HEK293 (cell line): ENCODE results near the gene CFAP65.

Experiments used
- CTCF ChIA-PET: fragments of 350-600 bp; formaldehyde crosslinking; extraction: SDS; loops from one replicate; lab custom pipeline; 2021; ENCODE audit warnings: antibody characterized with exemption; lab: Yijun Ruan, JAX
- POLR2A ChIA-PET: fragments of 300-600 bp; formaldehyde crosslinking; extraction: SDS; loops from one replicate; lab custom pipeline; 2020; ENCODE audit warnings: antibody characterized with exemption, inconsistent platforms; lab: Yijun Ruan, JAX
- H3K27ac ChIP-seq: fragments of 200-500 bp; sonication (Bioruptor generic); 2 replicates; pipeline ENCODE4 v1.5.1; 2014; ENCODE audit warnings: low read depth, low read length, control low read depth, inconsistent platforms; ENCODE audit errors: extremely low read depth
- H3K36me3 ChIP-seq, 2 experiments: fragments of 200-500 bp in 1 of 2; sonication (Bioruptor generic) in 1 of 2; 1 replicate in 1 of 2; 2 replicates in 1 of 2; pipeline ENCODE4 v1.5.1; 2014 to 2017; ENCODE audit warnings: inconsistent platforms in 2 of 2, low read length in 2 of 2; ENCODE audit not compliant: control insufficient read depth in 2 of 2, insufficient read depth in 1 of 2
- H3K4me1 ChIP-seq: fragments of 200-500 bp; sonication (Bioruptor generic); 2 replicates; pipeline ENCODE4 v1.5.1; 2014; ENCODE audit warnings: mild to moderate bottlenecking, low read length, inconsistent platforms; ENCODE audit not compliant: control insufficient read depth, insufficient read depth
- H3K4me3 ChIP-seq: 2 replicates; pipeline ENCODE4 v1.5.1; 2011; ENCODE audit warnings: low read depth, mild to moderate bottlenecking, control low read depth, low read length, moderate library complexity
- H3K9me3 ChIP-seq: fragments of 200-500 bp; sonication (Bioruptor generic); 2 replicates; pipeline ENCODE4 v1.5.1; 2014; ENCODE audit warnings: low read depth, low read length, inconsistent platforms; ENCODE audit not compliant: control insufficient read depth, insufficient read depth
- CTCF ChIP-seq: fragments of 450-650 bp; formaldehyde crosslinking; IDR thresholded peaks from 2 replicates; pipeline ENCODE4 v1.5.1; 2016; ENCODE audit warnings: missing biosample characterization, missing genetic modification characterization
- HIC1 ChIP-seq: fragments of 450-650 bp; formaldehyde crosslinking; IDR thresholded peaks from 2 replicates; pipeline ENCODE4 v1.5.1; 2016; ENCODE audit warnings: missing biosample characterization, missing genetic modification characterization
- KLF10 ChIP-seq: fragments of 450-650 bp; IDR thresholded peaks from 2 replicates; pipeline ENCODE4 v1.5.1; 2018; ENCODE audit warnings: missing biosample characterization, mild to moderate bottlenecking, missing genetic modification characterization
- SALL2 ChIP-seq: fragments of 450-650 bp; formaldehyde crosslinking; IDR thresholded peaks from 2 replicates; pipeline ENCODE4 v1.5.0; 2017; ENCODE audit warnings: missing biosample characterization, mild to moderate bottlenecking, missing genetic modification characterization, borderline replicate concordance
- SCRT2 ChIP-seq: fragments of 450-650 bp; formaldehyde crosslinking; IDR thresholded peaks from 2 replicates; pipeline ENCODE4 v1.5.1; 2016; ENCODE audit warnings: missing biosample characterization, missing genetic modification characterization
- ZBTB11 ChIP-seq: fragments of 450-650 bp; formaldehyde crosslinking; conservative IDR thresholded peaks from 2 replicates; pipeline ENCODE4 v1.5.1; 2016; ENCODE audit warnings: low read depth, missing biosample characterization, missing genetic modification characterization
- ZFHX2 ChIP-seq: fragments of 450-650 bp; formaldehyde crosslinking; conservative IDR thresholded peaks from 2 replicates; pipeline ENCODE4 v1.5.1; 2016; ENCODE audit warnings: missing biosample characterization, missing genetic modification characterization
- ZFP41 ChIP-seq: fragments of 450-650 bp; formaldehyde crosslinking; IDR thresholded peaks from 2 replicates; pipeline ENCODE4 v1.5.1; 2016; ENCODE audit warnings: missing biosample characterization, missing genetic modification characterization, borderline replicate concordance
- ZNF18 ChIP-seq: fragments of 450-650 bp; formaldehyde crosslinking; IDR thresholded peaks from 2 replicates; pipeline ENCODE4 v1.5.1; 2016; ENCODE audit warnings: missing biosample characterization, missing genetic modification characterization
- ZNF311 ChIP-seq: fragments of 450-650 bp; formaldehyde crosslinking; IDR thresholded peaks from 2 replicates; pipeline ENCODE4 v1.5.1; 2017; ENCODE audit warnings: missing biosample characterization, missing genetic modification characterization, borderline replicate concordance
- ZNF362 ChIP-seq: fragments of 450-650 bp; formaldehyde crosslinking; IDR thresholded peaks from 2 replicates; pipeline ENCODE4 v1.5.1; 2016; ENCODE audit warnings: missing biosample characterization, missing genetic modification characterization
- ZNF423 ChIP-seq: fragments of 450-650 bp; formaldehyde crosslinking; IDR thresholded peaks from 2 replicates; pipeline ENCODE4 v1.5.1; 2016; ENCODE audit warnings: missing biosample characterization, missing genetic modification characterization
- ZNF518A ChIP-seq: fragments of 450-650 bp; formaldehyde crosslinking; conservative IDR thresholded peaks from 2 replicates; pipeline ENCODE4 v1.5.1; 2016; ENCODE audit warnings: low read depth, missing biosample characterization, missing genetic modification characterization
- ZNF530 ChIP-seq: fragments of 450-650 bp; formaldehyde crosslinking; IDR thresholded peaks from 2 replicates; pipeline ENCODE4 v1.5.1; 2016; ENCODE audit warnings: low read depth, missing biosample characterization, missing genetic modification characterization
- ZNF558 ChIP-seq: fragments of 450-650 bp; formaldehyde crosslinking; IDR thresholded peaks from 2 replicates; pipeline ENCODE4 v1.5.1; 2016; ENCODE audit warnings: missing biosample characterization, missing genetic modification characterization
- ZNF704 ChIP-seq: fragments of 450-650 bp; formaldehyde crosslinking; IDR thresholded peaks from 2 replicates; pipeline ENCODE4 v1.5.1; 2016; ENCODE audit warnings: missing biosample characterization, missing genetic modification characterization
- ZNF76 ChIP-seq: fragments of 450-650 bp; formaldehyde crosslinking; IDR thresholded peaks from 2 replicates; pipeline ENCODE4; 2016; ENCODE audit warnings: low read depth, missing biosample characterization, missing genetic modification characterization, borderline replicate concordance
- ZNF777 ChIP-seq: fragments of 450-650 bp; formaldehyde crosslinking; IDR thresholded peaks from 2 replicates; pipeline ENCODE4 v1.5.1; 2017; ENCODE audit warnings: missing biosample characterization, missing genetic modification characterization, borderline replicate concordance

The CFAP65 gene

GRCh38 chr2:219042750-219043149, 1.4 kb upstream of the CFAP65 start:
- no peak overlapping the region for H3K27ac ChIP-seq
- no peaks in the 10 kb centered on the region for H3K4me1 ChIP-seq
- H3K9me3 ChIP-seq, result no peaks in the 10 kb centered on the region
- no peak for TF ChIP-seq ZFP41 (tag by site-specific recombination)
- no peak for TF ChIP-seq ZNF777
- TF ChIP-seq HIC1 (tag by site-specific recombination), result no peak
- peak; percentile 71 for TF ChIP-seq SCRT2
- no peak for TF ChIP-seq ZNF558
- no peak for TF ChIP-seq ZNF76
- ChIA-PET CTCF (interaction anchor here (0.9 to 4.2 kb wide), 5 partner anchors 13 to 112 kb away, joined by 3 to 31 read pairs (median 6); no protein-coding TSS in a partner anchor), POLR2A (no interaction called here)
- no peaks in the 10 kb centered on the region for H3K36me3 ChIP-seq
- H3K4me3 ChIP-seq, result no peak overlapping the region

- no peaks in the 10 kb centered on the region for H3K9me3 ChIP-seq
- POLR2A ChIA-PET, result interaction anchor here (1.6 kb wide), 1 partner anchor 134 kb away, joined by 4 read pairs; the partner anchor contains the start of gene CNPPD1
- no peaks in the 10 kb centered on the region for H3K36me3 ChIP-seq
- CTCF ChIA-PET, result interaction anchor here (0.6 to 4.2 kb wide), 9 partner anchors 13 to 112 kb away, joined by 3 to 31 read pairs (median 4); no protein-coding TSS in a partner anchor
- no peaks in the 10 kb centered on the region for H3K4me1 ChIP-seq
- no peak overlapping the region for H3K4me3 ChIP-seq
- no peak overlapping the region for H3K27ac ChIP-seq
- TF ChIP-seq ZNF423 (no peak), ZBTB11 (tag by site-specific recombination) (no peak), ZNF18 (tag by site-specific recombination) (no peak), ZNF530 (tag by site-specific recombination) (no peak), ZNF362 (no peak), ZNF518A (tag by site-specific recombination) (no peak), KLF10 (no peak), ZNF704 (tag by site-specific recombination) (no peak), CTCF (tag by site-specific recombination) (no peak), ZFHX2 (tag by site-specific recombination) (no peak), ZNF311 (tag by site-specific recombination) (no peak), SALL2 (tag by site-specific recombination) (no peak)
These were observed 841 bp upstream of the CFAP65 start for GRCh38 chr2:219042157-219042556.
